ENCODE results near the gene SPATA7.

DNA sequence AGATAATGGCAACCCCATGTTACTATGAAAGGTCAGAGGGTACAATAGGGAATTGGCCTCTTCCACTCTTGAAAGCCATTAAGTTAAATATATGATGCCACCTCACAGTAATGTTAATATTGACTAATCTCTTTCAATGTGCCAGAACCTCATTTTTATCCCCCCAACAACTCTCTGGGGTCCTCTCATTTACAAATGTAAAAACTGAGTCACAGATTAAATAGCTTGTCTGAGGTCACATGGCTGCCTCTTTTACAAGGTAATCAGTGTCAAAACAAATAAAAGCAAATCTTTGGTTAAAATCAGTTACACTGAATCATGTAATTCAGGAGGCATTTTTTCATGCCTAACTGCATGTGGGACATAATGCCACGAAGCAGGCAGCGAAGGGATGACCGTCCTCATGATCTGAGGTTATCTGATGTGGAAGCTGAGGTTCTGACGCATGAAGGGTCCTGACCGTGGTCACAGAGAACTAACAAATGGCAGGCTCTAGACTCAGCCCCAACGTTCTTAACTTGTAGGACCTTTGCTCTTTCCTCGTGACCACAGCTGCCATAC, 90.8 kb downstream of the SPATA7 start:
- TF ChIP-seq, protein P1, sequence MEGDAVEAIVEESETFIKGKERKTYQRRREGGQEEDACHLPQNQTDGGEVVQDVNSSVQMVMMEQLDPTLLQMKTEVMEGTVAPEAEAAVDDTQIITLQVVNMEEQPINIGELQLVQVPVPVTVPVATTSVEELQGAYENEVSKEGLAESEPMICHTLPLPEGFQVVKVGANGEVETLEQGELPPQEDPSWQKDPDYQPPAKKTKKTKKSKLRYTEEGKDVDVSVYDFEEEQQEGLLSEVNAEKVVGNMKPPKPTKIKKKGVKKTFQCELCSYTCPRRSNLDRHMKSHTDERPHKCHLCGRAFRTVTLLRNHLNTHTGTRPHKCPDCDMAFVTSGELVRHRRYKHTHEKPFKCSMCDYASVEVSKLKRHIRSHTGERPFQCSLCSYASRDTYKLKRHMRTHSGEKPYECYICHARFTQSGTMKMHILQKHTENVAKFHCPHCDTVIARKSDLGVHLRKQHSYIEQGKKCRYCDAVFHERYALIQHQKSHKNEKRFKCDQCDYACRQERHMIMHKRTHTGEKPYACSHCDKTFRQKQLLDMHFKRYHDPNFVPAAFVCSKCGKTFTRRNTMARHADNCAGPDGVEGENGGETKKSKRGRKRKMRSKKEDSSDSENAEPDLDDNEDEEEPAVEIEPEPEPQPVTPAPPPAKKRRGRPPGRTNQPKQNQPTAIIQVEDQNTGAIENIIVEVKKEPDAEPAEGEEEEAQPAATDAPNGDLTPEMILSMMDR (IDR thresholded peaks at IDR 0.05; ENCODE audit: borderline replicate concordance, extremely low read depth, low read length, poor library complexity, severe bottlenecking) = no peak
- TF ChIP-seq EZH2 (IDR thresholded peaks at IDR 0.05; ENCODE audit: borderline replicate concordance, low read depth, low read length, severe bottlenecking) = no peak
